Measurements from ENCODE around the gene MYO7A.

The MYO7A gene

GRCh38 chr11:77201991-77202841 lies 74.2 kb downstream of the MYO7A start:
- DNase-seq (ENCODE audit: low spot score), result peak; percentile 64

- peak; percentile 61 for DNase-seq (ENCODE audit: low spot score)
Observed at GRCh38 chr11:77202941-77203900, 75.2 kb downstream of the MYO7A start.

- DNase-seq (ENCODE audit: low spot score), result peak; percentile 55
Observed at GRCh38 chr11:77203901-77204753, 76.1 kb downstream of the MYO7A start.

GRCh38 chr11:77204754-77205466 lies 76.9 kb downstream of the MYO7A start:
- DNase-seq (ENCODE audit: low spot score), result peak; percentile 34

- peak; percentile 56 for DNase-seq (ENCODE audit: low spot score)
Observed at GRCh38 chr11:77205467-77206263, 77.6 kb downstream of the MYO7A start.

GRCh38 chr11:77206264-77207018 lies 78.4 kb downstream of the MYO7A start:
- DNase-seq (ENCODE audit: low spot score), result peak; percentile 33

- peak; percentile 57 for DNase-seq (ENCODE audit: low spot score)
Observed at GRCh38 chr11:77207019-77207485, 79.0 kb downstream of the MYO7A start.

GRCh38 chr11:77207618-77208313 lies 79.7 kb downstream of the MYO7A start:
- DNase-seq (ENCODE audit: low spot score), result peak; percentile 62

- peak; percentile 59 for DNase-seq (ENCODE audit: low spot score)
Observed at GRCh38 chr11:77208535-77208934, 80.5 kb downstream of the MYO7A start.

- no peak for DNase-seq (ENCODE audit: low spot score)
Observed at GRCh38 chr11:77209663-77210062, 81.6 kb downstream of the MYO7A start.

GRCh38 chr11:77211040-77211451 lies 83.0 kb downstream of the MYO7A start:
- no peak for DNase-seq (ENCODE audit: low spot score)

GRCh38 chr11:77211594-77212251 lies 83.7 kb downstream of the MYO7A start:
- DNase-seq (ENCODE audit: low spot score), result no peak

GRCh38 chr11:77212314-77213007 lies 84.4 kb downstream of the MYO7A start:
- peak; percentile 45 for DNase-seq (ENCODE audit: low spot score)

GRCh38 chr11:77213029-77213579 lies 85.1 kb downstream of the MYO7A start:
- no peak for DNase-seq (ENCODE audit: low spot score)

- DNase-seq (ENCODE audit: low spot score), result no peak
Observed at GRCh38 chr11:77213589-77214428, 85.8 kb downstream of the MYO7A start.

GRCh38 chr11:77214557-77214956 lies 86.5 kb downstream of the MYO7A start:
- DNase-seq (ENCODE audit: low spot score), result peak; percentile 37

Measured in left forelimb (tissue), 1 donor.